Hematopoietic multipotent progenitor cell treated with erythropoietin and hydrocortisone succinate and interleukin-3 and kit ligand, for 4 days (in vitro differentiated cells): ENCODE measurements around the gene DNAH7.
A peak's percentile ranks its signal among the peaks of the same experiment; 100 is the strongest.
"Not testable (repeated sequence)": the region's sequence is repeated elsewhere in the genome, so short reads cannot be mapped to it uniquely, and the experiment has no call there.

ENCODE experiments used
- DNase-seq: peaks from one replicate; pipeline ENCODE4 v3.0.0-alpha.2; 2015

DNAH7 gene

GRCh38 chr2:195959341-195959740 is 109.3 kb downstream of the DNAH7 start:
- DNase-seq: no peak

- no peak for DNase-seq
Measured at GRCh38 chr2:195956725-195957124, 111.9 kb downstream of the DNAH7 start.

GRCh38 chr2:195945056-195945455 is 123.6 kb downstream of the DNAH7 start:
- DNase-seq: no peak

- DNase-seq: no peak
Measured at GRCh38 chr2:195937176-195937575, 131.5 kb downstream of the DNAH7 start.

- DNase-seq: no peak
Measured at GRCh38 chr2:195934484-195934883, 134.2 kb downstream of the DNAH7 start.

- DNase-seq: no peak
Measured at GRCh38 chr2:195929531-195929930, 139.1 kb downstream of the DNAH7 start.

- no peak for DNase-seq
Measured at GRCh38 chr2:195925120-195925519, 143.5 kb downstream of the DNAH7 start.

GRCh38 chr2:195923889-195924288 is 144.7 kb downstream of the DNAH7 start:
- DNase-seq: no peak

- DNase-seq: not testable (repeated sequence)
Measured at GRCh38 chr2:195917021-195917600, 151.5 kb downstream of the DNAH7 start.

- DNase-seq: no peak
Measured at GRCh38 chr2:195912079-195912478, 156.6 kb downstream of the DNAH7 start.

- DNase-seq: no peak
Measured at GRCh38 chr2:195910570-195910969, 158.1 kb downstream of the DNAH7 start.

GRCh38 chr2:195909926-195910325 is 158.7 kb downstream of the DNAH7 start:
- DNase-seq: no peak

GRCh38 chr2:195907474-195907873 is 161.2 kb downstream of the DNAH7 start:
- no peak for DNase-seq

GRCh38 chr2:195903956-195904355 is 164.7 kb downstream of the DNAH7 start:
- no peak for DNase-seq

GRCh38 chr2:195902857-195903256 is 165.8 kb downstream of the DNAH7 start:
- DNase-seq: no peak

GRCh38 chr2:195899226-195899625 is 169.4 kb downstream of the DNAH7 start:
- no peak for DNase-seq

GRCh38 chr2:195898505-195899191 is 170.0 kb downstream of the DNAH7 start:
- peak; percentile 36 for DNase-seq

- no peak for DNase-seq
Measured at GRCh38 chr2:195891081-195891480, 177.6 kb downstream of the DNAH7 start.

GRCh38 chr2:195879153-195879552 is 189.5 kb downstream of the DNAH7 start:
- DNase-seq: no peak

GRCh38 chr2:195871326-195871725 is 197.3 kb downstream of the DNAH7 start:
- DNase-seq: no peak

GRCh38 chr2:195864316-195864715 is 204.3 kb downstream of the DNAH7 start:
- DNase-seq: no peak

- peak; percentile 32 for DNase-seq
Measured at GRCh38 chr2:195863564-195863963, 205.1 kb downstream of the DNAH7 start.

- DNase-seq: no peak
Measured at GRCh38 chr2:195863121-195863520, 205.5 kb downstream of the DNAH7 start.

- no peak for DNase-seq
Measured at GRCh38 chr2:195861821-195862220, 206.8 kb downstream of the DNAH7 start.

- DNase-seq: no peak
Measured at GRCh38 chr2:195859513-195859912, 209.1 kb downstream of the DNAH7 start.
